ENCODE data around the gene GRIPAP1.

DNA sequence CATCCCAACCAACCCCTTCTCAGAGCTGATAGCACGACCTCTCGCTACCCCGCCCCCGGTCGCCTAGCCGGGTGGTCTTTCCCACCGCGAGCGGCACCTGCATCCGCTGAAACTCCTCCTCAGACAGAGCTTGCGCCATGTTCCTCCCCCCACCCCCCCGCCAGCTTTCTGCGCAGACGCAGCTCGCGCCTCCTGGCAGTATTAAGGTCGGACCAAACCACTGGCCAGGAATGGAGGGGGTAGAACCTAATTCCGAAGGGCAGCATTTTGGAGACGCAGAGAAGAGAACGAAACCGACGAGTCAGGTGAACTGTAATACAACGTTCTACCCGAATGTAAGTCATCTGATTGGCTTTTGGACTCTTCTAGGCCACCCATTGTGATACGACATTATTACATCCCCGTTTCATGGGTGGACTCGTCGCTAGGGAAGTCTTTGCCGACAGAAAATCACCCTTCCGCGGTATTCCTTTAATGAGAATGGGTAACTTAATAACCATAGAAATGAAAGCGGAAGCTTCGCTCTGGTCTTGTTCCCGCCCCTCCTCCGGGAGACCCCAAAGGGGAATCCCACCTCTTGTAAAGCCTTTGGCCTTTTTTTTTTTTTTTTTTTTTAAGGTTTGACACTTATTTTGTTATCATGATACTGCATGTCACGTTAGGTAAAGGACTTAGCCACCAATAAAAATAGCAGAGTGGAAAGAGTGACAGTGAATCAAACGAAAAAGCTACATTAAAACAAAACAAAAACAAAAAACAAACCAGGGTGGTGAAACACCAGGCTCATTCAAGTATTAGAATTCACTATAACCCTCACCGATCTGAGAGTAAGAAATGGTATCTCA, at the start of gene GRIPAP1:
- TF ChIP-seq POLR2A (IDR thresholded peaks at IDR 0.05; ENCODE audit: low read depth, low read length) = no peak
- TF ChIP-seq CTCF (IDR thresholded peaks at IDR 0.05; ENCODE audit: extremely low read depth in 1 of 2, insufficient read depth in 1 of 2, low read depth in 1 of 2, low read length in 2 of 2) = no peak
- no peak for TF ChIP-seq POLR2AphosphoS5 (IDR thresholded peaks at IDR 0.05; ENCODE audit: insufficient read depth, low read depth, low read length)
- TF ChIP-seq FOS (IDR thresholded peaks at IDR 0.05; ENCODE audit: borderline replicate concordance, insufficient read depth, low read length) = no peak
- TF ChIP-seq, protein P1, sequence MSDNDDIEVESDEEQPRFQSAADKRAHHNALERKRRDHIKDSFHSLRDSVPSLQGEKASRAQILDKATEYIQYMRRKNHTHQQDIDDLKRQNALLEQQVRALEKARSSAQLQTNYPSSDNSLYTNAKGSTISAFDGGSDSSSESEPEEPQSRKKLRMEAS (IDR thresholded peaks at IDR 0.05; ENCODE audit: insufficient read depth, insufficient read length) = no peak
- no peak for TF ChIP-seq EZH2 (IDR thresholded peaks at IDR 0.05; ENCODE audit: borderline replicate concordance, low read depth, low read length, severe bottlenecking)
- no peak for TF ChIP-seq MYC (IDR thresholded peaks at IDR 0.05; ENCODE audit: low read depth, low read length)
- no peak for TF ChIP-seq GATA2 (IDR thresholded peaks at IDR 0.05; ENCODE audit: insufficient read depth, insufficient read length, low read depth, low read length)

Measured in endothelial cell of umbilical vein (primary cell).